Measurements from ENCODE around the gene RPL5.

- TF ChIP-seq CTCF (conservative IDR thresholded peaks at IDR 0.05; ENCODE audit: low read depth in 2 of 2) (no peak), EZH2 (IDR thresholded peaks at IDR 0.05; ENCODE audit: low read depth, unreplicated experiment) (no peak), CREB1 (CRISPR knock-in tag; IDR thresholded peaks at IDR 0.05; ENCODE audit: low read depth) (no peak), POLR2AphosphoS5 (IDR thresholded peaks at IDR 0.05; ENCODE audit: low read depth) (no peak), ZNF331 (CRISPR knock-in tag; IDR thresholded peaks at IDR 0.05; ENCODE audit: low read depth) (no peak)
Observed at GRCh38 chr1:92859400-92860039, 27.7 kb downstream of the RPL5 start.

All from GM23338 (cell line).